HG03060 (cell line): ENCODE measurements around the gene SGMS1.
"Not testable (repeated sequence)": the region's sequence is repeated elsewhere in the genome, so short reads cannot be mapped to it uniquely, and the experiment has no call there.

Experiments used
- ATAC-seq: cut with Tn5 transposase; IDR thresholded peaks from one replicate; pipeline ENCODE4 v1.9.1; 2021; ENCODE audit warnings: low read depth, moderate number of reproducible peaks; ENCODE audit not compliant: unreplicated experiment

SGMS1 gene

GRCh38 chr10:50513956-50514355, 109.8 kb downstream of the SGMS1 start:
- ATAC-seq: no peak

- ATAC-seq: peak; percentile 22
Measured at GRCh38 chr10:50512743-50513416, 110.9 kb downstream of the SGMS1 start.

GRCh38 chr10:50512214-50512595, 111.6 kb downstream of the SGMS1 start:
- no peak for ATAC-seq

- ATAC-seq: peak; percentile 29
Measured at GRCh38 chr10:50511492-50512213, 112.1 kb downstream of the SGMS1 start.

GRCh38 chr10:50510517-50511473, 113.0 kb downstream of the SGMS1 start:
- ATAC-seq: no peak

GRCh38 chr10:50508315-50509051, 115.3 kb downstream of the SGMS1 start:
- ATAC-seq: peak; percentile 60

- no peak for ATAC-seq
Measured at GRCh38 chr10:50506861-50507573, 116.7 kb downstream of the SGMS1 start.

GRCh38 chr10:50504389-50504788, 119.4 kb downstream of the SGMS1 start:
- no peak for ATAC-seq

GRCh38 chr10:50503661-50504320, 120.0 kb downstream of the SGMS1 start:
- ATAC-seq: no peak

GRCh38 chr10:50503156-50503555, 120.6 kb downstream of the SGMS1 start:
- ATAC-seq: not testable (repeated sequence)

- peak; percentile 27 for ATAC-seq
Measured at GRCh38 chr10:50501924-50502452, 121.8 kb downstream of the SGMS1 start.

- no peak for ATAC-seq
Measured at GRCh38 chr10:50501478-50501877, 122.3 kb downstream of the SGMS1 start.

- no peak for ATAC-seq
Measured at GRCh38 chr10:50498465-50498864, 125.3 kb downstream of the SGMS1 start.

- ATAC-seq: peak; percentile 91
Measured at GRCh38 chr10:50497758-50498157, 126.0 kb downstream of the SGMS1 start.

- ATAC-seq: no peak
Measured at GRCh38 chr10:50496228-50496627, 127.5 kb downstream of the SGMS1 start.

- ATAC-seq: no peak
Measured at GRCh38 chr10:50490241-50490640, 133.5 kb downstream of the SGMS1 start.

- not testable (repeated sequence) for ATAC-seq
Measured at GRCh38 chr10:50484550-50484949, 139.2 kb downstream of the SGMS1 start.

- ATAC-seq: no peak
Measured at GRCh38 chr10:50480054-50481007, 143.4 kb downstream of the SGMS1 start.
